Activated CD4-positive, alpha-beta T cell treated with anti-CD3 and anti-CD28 coated beads for 1 hour (primary cell): Measurements from ENCODE around the gene B9D1.

Source experiments
- DNase-seq: peaks from one replicate; pipeline ENCODE4 v3.0.0-alpha.2; 2020

Gene B9D1

GRCh38 chr17:19334331-19334730, 28.2 kb downstream of the B9D1 start:
- DNase-seq: no peak

GRCh38 chr17:19333736-19334290, 28.7 kb downstream of the B9D1 start:
- DNase-seq: no peak

- no peak for DNase-seq
These were observed 29.4 kb downstream of the B9D1 start for GRCh38 chr17:19333132-19333440.

GRCh38 chr17:19332371-19333131, 30.0 kb downstream of the B9D1 start:
- DNase-seq: no peak

GRCh38 chr17:19331543-19332245, 30.8 kb downstream of the B9D1 start:
- no peak for DNase-seq

- no peak for DNase-seq
These were observed 31.4 kb downstream of the B9D1 start for GRCh38 chr17:19331134-19331533.

- no peak for DNase-seq
These were observed 32.3 kb downstream of the B9D1 start for GRCh38 chr17:19330271-19330670.

- no peak for DNase-seq
These were observed 32.7 kb downstream of the B9D1 start for GRCh38 chr17:19329839-19330238.

- no peak for DNase-seq
These were observed 33.4 kb downstream of the B9D1 start for GRCh38 chr17:19329136-19329535.

GRCh38 chr17:19328441-19329061, 34.0 kb downstream of the B9D1 start:
- no peak for DNase-seq

- DNase-seq: no peak
These were observed 35.3 kb downstream of the B9D1 start for GRCh38 chr17:19327031-19327783.

- no peak for DNase-seq
These were observed 37.0 kb downstream of the B9D1 start for GRCh38 chr17:19325542-19325941.

- DNase-seq: no peak
These were observed 39.7 kb downstream of the B9D1 start for GRCh38 chr17:19322861-19323260.

GRCh38 chr17:19322129-19322505, 40.4 kb downstream of the B9D1 start:
- DNase-seq: no peak

GRCh38 chr17:19321481-19322128, 40.9 kb downstream of the B9D1 start:
- no peak for DNase-seq

- DNase-seq: no peak
These were observed 41.6 kb downstream of the B9D1 start for GRCh38 chr17:19320876-19321275.

GRCh38 chr17:19319771-19320505, 42.6 kb downstream of the B9D1 start:
- DNase-seq: no peak

- DNase-seq: no peak
These were observed 43.9 kb downstream of the B9D1 start for GRCh38 chr17:19318611-19319010.

- no peak for DNase-seq
These were observed 45.0 kb downstream of the B9D1 start for GRCh38 chr17:19317359-19318095.

GRCh38 chr17:19316761-19317358, 45.7 kb downstream of the B9D1 start:
- DNase-seq: no peak

GRCh38 chr17:19315104-19315503, 47.4 kb downstream of the B9D1 start:
- no peak for DNase-seq
